Measurements from ENCODE around the gene ATRNL1.

ATRNL1 gene

GRCh38 chr10:115898242-115898641 lies 805.1 kb downstream of the ATRNL1 start:
- no peak for DNase-seq (ENCODE audit: low read depth)

DNA sequence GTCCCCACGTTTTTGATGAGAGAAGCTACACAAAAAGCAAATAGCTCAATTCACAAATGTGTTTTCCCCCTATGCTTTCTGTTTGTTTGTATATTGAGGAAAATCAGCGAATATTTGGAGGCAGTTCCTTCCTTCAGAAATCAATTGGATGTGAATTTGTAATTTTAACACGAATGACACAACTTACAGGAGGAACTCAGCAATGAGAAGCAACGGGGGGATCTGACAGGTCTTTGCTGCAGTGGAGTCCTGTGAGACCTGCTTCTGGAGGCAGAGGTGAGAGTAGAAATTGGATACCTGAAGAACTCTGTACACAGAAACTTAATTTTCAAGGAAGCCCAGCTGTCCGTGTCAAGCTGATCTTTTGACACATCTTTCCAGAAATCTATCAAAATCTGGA lies 809.4 kb downstream of the ATRNL1 start:
- no peak for DNase-seq (ENCODE audit: low read depth)

DNA sequence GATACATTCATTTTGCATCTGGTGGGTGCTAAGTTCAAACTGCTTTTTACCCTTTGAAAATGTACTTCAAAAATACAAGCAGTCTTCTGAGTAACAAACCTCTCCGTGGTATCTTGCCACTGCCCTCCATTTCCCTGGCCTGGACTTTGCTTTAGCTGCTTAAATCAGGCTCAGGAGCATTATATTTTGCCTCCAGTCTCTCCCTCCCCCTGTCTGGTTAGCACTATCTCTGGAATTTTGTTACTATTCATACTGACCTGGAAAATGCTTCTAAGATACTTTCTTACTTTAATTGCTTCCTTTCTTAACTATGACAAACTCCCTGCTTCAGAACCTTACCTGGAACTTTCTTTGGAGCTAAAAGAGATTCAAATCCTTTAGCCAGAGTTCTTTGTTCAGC lies 810.0 kb downstream of the ATRNL1 start:
- DNase-seq (ENCODE audit: low read depth): peak; percentile 18

- DNase-seq (ENCODE audit: low read depth): no peak
These were observed 810.7 kb downstream of the ATRNL1 start for GRCh38 chr10:115903845-115904244.

- DNase-seq (ENCODE audit: low read depth): no peak
These were observed 815.9 kb downstream of the ATRNL1 start for GRCh38 chr10:115909037-115909436.

DNA sequence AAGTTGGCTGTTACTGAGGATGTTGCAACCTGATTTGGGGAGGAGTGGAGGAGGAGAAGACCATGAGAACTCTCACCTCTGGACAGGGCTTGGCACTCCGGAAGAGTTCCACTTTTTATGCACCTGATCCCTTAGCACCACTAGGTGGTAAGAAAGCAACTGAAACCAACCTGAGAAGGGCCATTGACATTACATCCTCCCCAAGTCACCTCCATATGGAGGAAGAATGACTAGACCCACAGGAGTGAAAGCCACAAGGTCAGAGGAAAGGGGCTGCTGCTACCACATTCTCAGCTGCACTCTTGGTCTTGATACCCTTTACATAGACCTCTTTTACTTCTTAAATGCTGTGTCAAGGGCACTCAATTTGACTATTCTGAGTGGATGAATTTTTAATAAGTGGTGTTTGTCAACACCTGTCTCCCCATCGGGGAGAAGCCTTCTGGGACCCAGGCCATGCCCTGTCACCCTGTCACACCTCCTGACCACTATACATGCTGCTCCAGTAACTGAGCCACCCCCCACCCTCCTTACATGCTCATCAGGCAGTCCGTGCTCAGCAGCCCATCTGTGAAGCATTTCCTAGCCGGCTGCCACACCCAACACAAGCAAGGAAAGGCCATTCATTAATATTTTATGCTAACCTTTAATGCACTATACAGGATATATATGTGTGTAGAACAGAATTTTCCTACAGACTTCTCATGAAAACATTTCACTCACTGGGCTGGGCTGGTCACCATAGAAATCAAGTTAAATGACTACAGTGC lies 817.0 kb downstream of the ATRNL1 start:
- DNase-seq (ENCODE audit: low read depth): no peak

DNA sequence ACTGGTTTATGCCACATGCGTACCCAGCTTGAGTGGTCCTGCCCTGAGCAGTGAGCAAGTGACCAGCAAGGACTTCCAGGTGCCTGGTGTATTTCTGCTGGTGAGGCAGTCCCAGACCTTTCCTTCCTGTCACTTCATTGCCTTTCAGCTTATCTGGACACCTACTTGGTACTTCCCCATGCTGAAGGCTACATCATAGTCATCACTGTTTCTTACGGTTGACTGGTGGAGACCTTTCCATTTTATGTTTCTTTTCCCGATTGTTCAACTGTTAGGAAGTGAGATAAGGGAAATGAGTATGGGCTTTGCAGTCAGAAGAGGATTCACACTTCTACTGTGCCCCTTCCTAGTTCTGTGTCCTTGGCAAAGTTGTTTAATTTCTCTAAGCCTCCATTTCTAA lies 821.3 kb downstream of the ATRNL1 start:
- DNase-seq (ENCODE audit: low read depth): no peak

GRCh38 chr10:115915429-115915828 lies 822.3 kb downstream of the ATRNL1 start:
- DNase-seq (ENCODE audit: low read depth): no peak

DNA sequence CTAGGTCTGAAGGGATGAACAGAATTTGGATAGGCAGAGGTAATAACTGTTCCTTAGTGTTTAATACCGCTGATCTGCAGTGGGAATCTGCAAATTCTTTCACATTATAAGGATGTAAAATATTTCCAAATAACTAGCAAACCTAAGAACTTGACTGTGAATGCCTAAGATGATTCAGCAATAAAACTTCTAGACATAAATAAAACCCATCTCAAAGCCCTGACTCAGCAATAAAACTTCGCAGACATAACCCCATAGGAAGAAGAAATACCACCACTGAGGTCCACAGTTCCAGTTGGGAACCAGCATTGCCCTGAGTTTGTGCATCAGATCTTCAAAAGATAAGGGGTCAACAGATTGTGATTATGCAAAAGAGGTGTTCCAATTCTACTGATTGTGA lies 825.6 kb downstream of the ATRNL1 start:
- DNase-seq (ENCODE audit: low read depth): peak; percentile 33

- no peak for DNase-seq (ENCODE audit: low read depth)
These were observed 828.6 kb downstream of the ATRNL1 start for GRCh38 chr10:115921795-115922194.

- no peak for DNase-seq (ENCODE audit: low read depth)
These were observed 838.1 kb downstream of the ATRNL1 start for GRCh38 chr10:115931309-115931708.

DNA sequence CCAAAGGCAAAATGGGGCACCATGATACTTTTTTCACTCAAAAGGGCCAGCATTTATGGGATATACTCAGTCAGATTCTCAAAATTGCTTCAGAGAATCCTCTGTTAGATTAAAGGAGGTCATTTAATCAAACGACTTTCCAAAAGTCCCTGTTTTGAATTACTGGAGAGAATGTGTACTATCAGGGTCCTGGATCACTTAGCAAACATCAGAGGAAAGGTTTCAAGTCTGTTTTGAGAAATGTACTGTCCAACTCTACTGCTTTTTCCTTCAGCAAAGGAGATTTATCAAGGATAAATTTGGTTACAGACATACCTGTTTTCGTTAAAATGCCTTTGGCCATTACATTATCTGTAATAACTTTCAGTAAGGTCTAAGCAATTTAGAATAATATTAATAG lies 838.9 kb downstream of the ATRNL1 start:
- no peak for DNase-seq (ENCODE audit: low read depth)

DNA sequence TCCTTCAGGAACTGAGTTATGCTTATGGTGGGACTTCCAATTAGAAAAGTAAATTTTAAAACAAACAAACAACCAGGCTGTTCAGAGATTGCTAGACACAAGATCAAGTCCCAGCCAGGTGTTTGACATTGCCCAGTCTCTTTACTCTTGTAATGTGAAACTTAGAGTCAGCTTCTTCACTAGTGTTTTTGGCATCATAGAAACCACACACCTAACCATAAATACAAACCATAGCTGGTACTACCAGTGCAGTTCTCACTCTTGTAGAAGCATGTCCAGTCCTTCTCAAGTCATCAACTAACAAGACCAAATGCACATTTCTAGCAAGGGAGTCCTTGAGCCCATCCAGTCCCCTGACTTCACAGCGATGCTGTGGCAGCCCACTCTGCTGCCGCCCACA lies 839.9 kb downstream of the ATRNL1 start:
- no peak for DNase-seq (ENCODE audit: low read depth)

DNA sequence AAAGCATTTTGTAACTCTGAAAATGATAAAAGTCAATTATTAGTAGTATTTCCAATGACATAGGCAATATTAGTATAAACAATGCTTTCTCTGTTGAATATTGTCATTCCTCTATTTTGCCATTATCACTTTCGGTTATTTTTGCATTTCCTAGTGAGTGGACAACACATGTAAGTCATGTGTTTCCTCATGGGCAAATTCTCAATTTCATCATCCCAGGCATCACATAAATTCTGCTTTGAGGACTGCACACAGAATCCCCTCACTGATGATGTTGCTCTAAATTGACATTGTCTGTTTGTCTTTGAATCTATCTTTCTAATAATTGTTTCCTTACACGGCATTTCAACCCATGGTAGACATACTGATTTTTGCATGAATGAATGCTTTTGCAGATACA lies 842.6 kb downstream of the ATRNL1 start:
- DNase-seq (ENCODE audit: low read depth): no peak

- peak; percentile 9 for DNase-seq (ENCODE audit: low read depth)
These were observed 844.0 kb downstream of the ATRNL1 start for GRCh38 chr10:115936926-115937767.

DNA sequence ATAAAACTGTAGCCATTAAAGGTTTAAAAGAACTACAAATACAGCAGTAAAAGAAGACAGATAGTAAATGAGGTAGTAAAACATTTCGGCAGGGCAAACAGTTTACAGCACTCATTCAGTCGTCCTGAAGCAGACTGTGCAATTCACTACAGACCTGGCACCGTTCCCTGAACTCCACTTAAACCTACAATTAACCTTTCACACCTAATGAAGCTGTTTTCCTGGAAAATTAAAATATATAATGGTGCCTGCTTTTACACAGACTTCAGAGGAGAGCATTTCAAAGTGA lies 844.5 kb downstream of the ATRNL1 start:
- DNase-seq (ENCODE audit: low read depth): no peak

- no peak for DNase-seq (ENCODE audit: low read depth)
These were observed 846.1 kb downstream of the ATRNL1 start for GRCh38 chr10:115939101-115939854.

DNA sequence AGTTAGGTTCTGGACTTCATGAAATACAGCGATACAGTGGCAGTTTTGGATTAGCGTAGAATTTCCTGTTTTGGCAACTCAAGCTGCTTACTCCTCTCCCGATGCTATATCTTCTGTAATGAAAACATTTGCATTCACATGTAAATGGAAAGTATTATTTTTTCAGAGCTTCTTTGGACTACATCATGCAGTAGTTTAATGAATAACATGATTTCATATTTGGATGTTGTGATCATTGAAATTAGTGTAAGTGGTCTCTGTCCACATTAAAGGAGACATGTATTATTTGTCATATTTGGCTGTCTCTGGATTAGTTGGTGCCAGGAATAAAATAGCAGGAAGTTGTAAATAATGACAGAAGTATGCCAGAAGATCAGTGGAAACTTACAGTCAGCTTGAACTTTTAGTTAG lies 848.2 kb downstream of the ATRNL1 start:
- peak; percentile 13 for DNase-seq (ENCODE audit: low read depth)

- DNase-seq (ENCODE audit: low read depth): peak; percentile 33
These were observed 848.9 kb downstream of the ATRNL1 start for GRCh38 chr10:115942101-115942500.

DNA sequence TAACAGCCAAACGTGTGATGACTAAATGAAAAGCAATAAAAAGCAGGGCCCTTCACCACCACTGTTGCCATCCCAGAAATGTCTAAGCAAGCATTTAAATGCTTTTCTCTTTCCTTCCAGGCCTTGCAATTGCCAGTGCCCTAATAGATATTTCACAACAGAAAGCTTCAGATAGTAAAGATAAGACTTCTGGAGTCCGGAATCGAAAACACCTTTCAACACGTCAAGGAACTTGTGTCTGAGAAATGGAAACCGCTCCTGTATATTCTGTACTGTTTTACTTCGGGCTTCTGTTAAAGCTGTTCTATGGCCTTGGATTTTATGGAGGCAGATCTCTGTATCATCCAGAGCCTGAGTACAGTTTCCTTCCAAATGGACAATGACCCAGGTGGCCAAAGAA lies 851.4 kb downstream of the ATRNL1 start:
- DNase-seq (ENCODE audit: low read depth): peak; percentile 49

GRCh38 chr10:115945701-115946445 lies 852.7 kb downstream of the ATRNL1 start:
- DNase-seq (ENCODE audit: low read depth): peak; percentile 25

DNA sequence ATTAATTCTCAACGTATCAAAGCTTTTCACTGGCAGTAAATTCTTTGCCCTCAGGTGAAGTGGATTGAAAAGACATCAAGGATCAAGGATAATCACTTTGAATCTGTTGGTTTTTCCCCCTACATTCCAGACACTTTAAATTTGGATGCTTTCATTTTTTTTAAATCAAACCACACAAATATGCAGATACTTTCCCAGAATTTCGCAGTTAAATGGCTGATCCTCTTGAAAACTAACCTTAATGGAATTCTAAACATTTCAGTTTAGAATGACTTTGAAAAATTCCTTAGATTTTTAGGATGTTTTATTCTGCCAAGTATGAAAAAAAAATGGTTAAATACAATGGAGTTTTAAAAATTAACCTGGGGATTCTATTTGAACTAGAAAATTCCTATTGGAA lies 853.9 kb downstream of the ATRNL1 start:
- DNase-seq (ENCODE audit: low read depth): peak; percentile 24

Measured in amniotic epithelial cell (primary cell).